Putamen (tissue), 1 donor: ENCODE measurements around the gene GALNT9.
"Not testable (repeated sequence)": the region's sequence is repeated elsewhere in the genome, so short reads cannot be mapped to it uniquely, and the experiment has no call there.

Source experiments
- DNase-seq: peaks from one replicate; pipeline ENCODE4 v3.0.0-alpha.2; 2016; ENCODE audit warnings: low spot score

The GALNT9 gene

GRCh38 chr12:132279184-132279889, 50.1 kb downstream of the GALNT9 start:
- no peak for DNase-seq

GRCh38 chr12:132278401-132279183, 50.8 kb downstream of the GALNT9 start:
- no peak for DNase-seq

- no peak for DNase-seq
Measured at GRCh38 chr12:132277949-132278348, 51.4 kb downstream of the GALNT9 start.

GRCh38 chr12:132277374-132277941, 51.9 kb downstream of the GALNT9 start:
- no peak for DNase-seq

DNA sequence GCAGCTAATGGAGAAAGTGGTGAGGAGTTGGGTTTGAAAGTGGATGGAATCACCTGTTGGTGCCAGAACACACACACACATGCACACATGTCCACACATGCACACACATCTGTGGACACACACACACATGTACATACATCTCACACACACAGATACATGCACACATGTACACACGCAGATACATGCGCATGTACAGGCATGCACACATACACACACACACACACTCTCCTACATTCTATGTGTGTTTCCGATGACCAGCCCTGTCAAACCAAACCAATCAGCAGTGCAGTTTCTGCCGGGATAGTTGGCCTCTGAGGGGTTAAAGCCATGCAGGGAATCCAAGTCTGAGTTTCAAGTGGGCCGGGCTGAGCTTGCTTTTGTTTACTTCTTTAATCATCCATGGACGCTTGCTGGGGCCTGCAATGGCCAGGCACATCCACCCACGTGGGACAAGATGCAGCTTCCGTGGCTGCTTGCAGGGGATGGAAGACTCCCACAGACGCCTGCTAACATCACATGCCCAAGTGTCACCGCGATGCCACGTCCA, 52.5 kb downstream of the GALNT9 start:
- no peak for DNase-seq

- DNase-seq: no peak
Measured at GRCh38 chr12:132276066-132276826, 53.1 kb downstream of the GALNT9 start.

DNA sequence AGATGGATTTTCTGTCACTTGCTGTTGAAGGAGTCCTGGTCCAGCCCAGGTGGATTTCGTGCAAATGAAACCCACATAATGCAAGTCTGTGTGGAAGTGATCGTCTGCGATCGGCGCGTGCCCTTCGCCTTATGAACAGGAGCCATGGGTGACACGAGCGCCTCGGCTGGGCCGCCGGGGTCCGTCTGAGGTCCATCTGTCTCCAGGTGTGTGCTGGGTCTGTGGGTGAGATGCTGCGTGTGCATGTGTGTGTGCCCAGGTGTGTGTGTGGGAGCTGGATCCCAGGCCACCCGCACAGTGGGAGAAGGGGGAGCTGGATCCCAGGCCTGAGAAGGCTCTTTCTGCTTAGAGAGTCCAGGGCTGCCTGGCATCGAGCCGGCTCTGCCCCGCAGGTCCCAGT, 53.8 kb downstream of the GALNT9 start:
- DNase-seq: no peak

DNA sequence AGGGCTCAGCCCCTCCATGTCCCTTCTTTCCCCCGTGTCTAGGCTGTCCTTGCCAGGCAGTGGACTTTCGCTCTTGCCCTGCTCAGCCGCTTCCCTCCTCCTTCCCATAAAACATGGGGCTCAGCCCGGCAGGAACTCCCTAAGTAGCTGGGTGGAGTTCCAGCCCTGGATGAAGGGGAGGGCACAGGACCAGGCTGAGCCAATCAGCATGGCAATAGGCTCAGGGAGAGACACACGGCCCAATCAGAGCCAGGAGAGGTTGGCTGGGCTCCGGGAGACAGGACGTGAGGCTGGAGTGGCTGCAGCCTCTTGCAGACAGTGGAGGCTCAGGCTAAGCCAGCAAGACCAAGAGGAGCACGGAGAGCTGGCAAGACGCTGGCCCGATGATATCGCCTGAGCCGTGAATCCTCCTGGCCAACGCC, 54.3 kb downstream of the GALNT9 start:
- no peak for DNase-seq

DNA sequence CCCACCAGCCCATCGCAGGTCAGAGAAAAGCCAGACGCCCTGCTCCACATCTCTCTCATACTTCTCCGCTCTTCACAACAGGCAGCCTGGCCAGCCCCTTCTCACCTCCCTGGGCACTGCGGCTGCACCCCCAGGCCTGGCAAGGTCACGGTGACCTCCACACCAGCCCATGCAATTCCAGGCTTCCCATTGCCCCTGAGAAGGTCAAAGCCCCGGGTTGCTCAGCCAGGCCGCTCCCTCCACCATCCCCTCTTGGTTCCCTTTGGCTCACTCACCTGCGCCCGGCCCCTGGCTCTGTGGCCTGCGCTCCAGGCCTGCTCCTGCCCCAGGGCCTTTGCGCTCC, 55.4 kb downstream of the GALNT9 start:
- DNase-seq: no peak

- no peak for DNase-seq
Measured at GRCh38 chr12:132272711-132273110, 56.7 kb downstream of the GALNT9 start.

GRCh38 chr12:132271755-132272092, 57.7 kb downstream of the GALNT9 start:
- DNase-seq: no peak

- DNase-seq: no peak
Measured at GRCh38 chr12:132270969-132271754, 58.2 kb downstream of the GALNT9 start.

GRCh38 chr12:132270516-132270915, 58.9 kb downstream of the GALNT9 start:
- no peak for DNase-seq

GRCh38 chr12:132269271-132269968, 60.0 kb downstream of the GALNT9 start:
- DNase-seq: no peak

DNA sequence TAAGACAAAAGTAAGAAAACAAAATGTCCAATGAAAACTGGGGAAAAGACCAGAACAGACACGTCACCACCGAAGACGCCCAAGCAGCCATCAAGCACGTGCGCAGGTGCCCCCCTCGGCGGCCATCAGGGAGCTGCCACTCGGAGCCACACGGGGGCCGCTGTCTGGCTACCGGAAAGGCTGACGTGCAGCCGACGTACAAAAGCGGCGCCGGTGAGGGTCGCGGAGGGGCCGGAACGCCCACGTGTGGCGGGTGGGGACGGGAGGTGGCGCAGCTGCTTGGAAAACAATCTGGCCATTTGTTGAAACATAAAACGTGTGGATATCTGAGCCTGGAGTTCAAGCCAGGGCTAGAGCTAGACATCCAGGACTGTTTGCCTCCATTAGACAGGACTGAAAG, 60.7 kb downstream of the GALNT9 start:
- no peak for DNase-seq

- no peak for DNase-seq
Measured at GRCh38 chr12:132267873-132268272, 61.5 kb downstream of the GALNT9 start.

- DNase-seq: no peak
Measured at GRCh38 chr12:132266802-132267201, 62.6 kb downstream of the GALNT9 start.

DNA sequence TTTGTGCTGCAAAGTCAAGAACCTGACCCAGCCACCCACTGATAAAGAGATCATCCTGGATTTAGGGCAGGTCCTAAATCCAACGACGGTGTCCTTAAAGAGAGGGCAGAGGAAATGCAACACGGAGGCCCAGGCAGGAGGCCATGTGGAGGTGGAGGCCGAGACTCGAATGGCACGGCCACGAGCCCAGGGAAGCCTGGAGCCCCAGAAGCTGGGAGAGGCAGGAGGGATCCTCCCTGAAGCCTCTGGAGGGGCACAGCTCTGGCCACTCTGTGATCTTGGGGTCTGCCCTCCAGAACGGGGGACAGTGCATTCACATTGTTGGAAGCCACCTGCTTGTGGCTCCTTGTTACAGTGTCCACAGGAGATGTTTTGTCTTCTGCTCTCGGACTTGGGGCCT, 63.0 kb downstream of the GALNT9 start:
- DNase-seq: no peak

- DNase-seq: not testable (repeated sequence)
Measured at GRCh38 chr12:132265822-132266221, 63.6 kb downstream of the GALNT9 start.

GRCh38 chr12:132265056-132265800, 64.2 kb downstream of the GALNT9 start:
- no peak for DNase-seq
